ENCODE data around the gene TLCD5.

The TLCD5 gene

DNA sequence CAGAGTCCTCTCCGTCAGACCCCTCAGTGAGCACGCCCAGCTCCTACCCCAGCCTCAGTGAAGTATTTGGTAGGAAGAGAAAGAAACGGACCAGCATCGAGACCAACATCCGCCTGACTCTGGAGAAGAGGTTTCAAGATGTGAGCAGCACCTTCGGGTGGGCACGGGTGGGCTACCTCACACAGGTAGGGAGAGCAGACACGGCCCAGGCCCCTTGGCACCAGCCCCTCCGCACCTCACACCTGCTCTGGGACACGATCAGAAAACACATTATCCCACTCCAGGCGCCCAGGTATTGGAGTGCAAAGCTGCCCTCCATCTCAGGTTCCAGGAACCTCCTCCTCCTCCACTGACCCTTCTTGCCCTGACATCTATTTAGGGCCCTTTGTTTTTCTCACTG lies 17.6 kb upstream of the TLCD5 start:
- H3K79me2 ChIP-seq (ENCODE audit: control insufficient read depth, insufficient read depth, low read length, poor library complexity), result no peaks in the 10 kb centered on the region
- no peak overlapping the region for H2BK12ac ChIP-seq (ENCODE audit: low read length)
- no peak overlapping the region for H3K27ac ChIP-seq (ENCODE audit: low read depth, low read length)
- H3K23ac ChIP-seq (ENCODE audit: low read length), result no peak overlapping the region
- no peaks in the 10 kb centered on the region for H3K27me3 ChIP-seq (ENCODE audit: insufficient read depth, low read length)
- H3K4me1 ChIP-seq (ENCODE audit: control insufficient read depth in 1 of 2, insufficient read depth in 2 of 2, low read length in 2 of 2), result peaks cover 8 to 10% of the 10 kb centered on the region in 2 experiments
- H2BK120ac ChIP-seq (ENCODE audit: insufficient read depth, low read length, poor library complexity), result no peak overlapping the region
- H3K18ac ChIP-seq (ENCODE audit: low read length), result no peak overlapping the region
- no peak for DNase-seq
- H2BK5ac ChIP-seq (ENCODE audit: low read depth, low read length, poor library complexity), result no peak overlapping the region
- H4K8ac ChIP-seq (ENCODE audit: low read depth, low read length), result no peak overlapping the region
- peaks cover 7% of the 10 kb centered on the region for H3K79me1 ChIP-seq (ENCODE audit: low read length)
- no peak overlapping the region for H4K12ac ChIP-seq (ENCODE audit: low read depth, low read length)
- no peak overlapping the region for H3K4ac ChIP-seq (ENCODE audit: low read depth, low read length)
- H2AK5ac ChIP-seq (ENCODE audit: low read length), result no peak overlapping the region
- no peak overlapping the region for H4K91ac ChIP-seq (ENCODE audit: low read depth, low read length)
- H3K36me3 ChIP-seq (ENCODE audit: control insufficient read depth in 1 of 2, insufficient read depth in 2 of 2, low read length in 2 of 2), result peaks cover 0 to 2% of the 10 kb centered on the region in 2 experiments
- no peak overlapping the region for H3K9ac ChIP-seq (ENCODE audit: low read length)
- H3K4me2 ChIP-seq (ENCODE audit: low read length), result no peak overlapping the region
- H3K14ac ChIP-seq (ENCODE audit: low read length), result no peak overlapping the region
- no peak overlapping the region for H2AFZ ChIP-seq (ENCODE audit: insufficient read depth, low read length, poor library complexity)
- no peak overlapping the region for H3K4me3 ChIP-seq (ENCODE audit: low read depth, low read length)
- no CpG with 5 or more reads among the region's 11 CpGs for WGBS (ENCODE audit: extremely low coverage, insufficient coverage, insufficient read length)
- H3K9me3 ChIP-seq (ENCODE audit: insufficient read depth, low read depth, low read length), result peaks cover 2% of the 10 kb centered on the region

DNA sequence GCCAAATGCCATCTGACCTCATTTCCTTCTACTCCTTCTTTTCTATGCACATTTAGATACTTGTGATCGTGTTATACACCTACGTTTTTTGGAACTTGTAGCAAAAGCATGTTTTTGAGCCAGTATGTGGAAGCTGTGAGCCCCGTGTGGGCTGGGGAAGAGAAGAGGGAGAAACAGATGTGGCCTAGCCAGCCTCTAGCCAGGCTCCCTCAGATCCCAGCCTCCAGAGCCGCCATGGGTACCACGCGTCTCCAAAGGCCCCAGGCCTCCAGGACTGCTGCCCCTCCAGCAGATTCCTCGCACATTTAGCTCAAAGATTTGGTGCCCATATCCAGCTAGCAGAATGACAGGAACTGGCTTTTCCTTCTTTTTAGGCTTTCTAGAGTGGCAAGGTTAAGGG lies 17.0 kb upstream of the TLCD5 start:
- no peak overlapping the region for H2AK5ac ChIP-seq (ENCODE audit: low read length)

DNA sequence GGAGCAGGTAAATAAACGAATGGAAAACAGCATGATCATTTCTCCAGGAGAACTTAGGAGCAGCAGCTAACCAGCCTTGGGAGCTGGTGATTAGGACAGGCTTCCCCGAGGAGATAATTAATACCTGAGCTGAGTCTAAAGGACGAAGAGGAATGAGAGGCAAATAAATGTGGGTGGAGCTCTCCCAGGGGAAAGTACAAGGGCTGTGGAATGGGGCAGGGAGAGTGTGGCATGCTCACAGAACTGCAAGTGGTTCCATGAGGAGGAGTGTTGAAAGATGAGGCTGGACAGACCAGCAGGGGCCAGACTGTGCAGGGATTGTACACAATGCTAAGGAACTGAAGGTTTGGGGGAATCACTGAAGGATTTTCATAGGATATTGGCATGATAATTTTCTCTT lies 14.2 kb upstream of the TLCD5 start:
- WGBS (ENCODE audit: extremely low coverage, insufficient coverage, insufficient read length), result no CpG with 5 or more reads among the region's 3 CpGs
- H3K4me2 ChIP-seq (ENCODE audit: low read length), result no peak overlapping the region
- H3K14ac ChIP-seq (ENCODE audit: low read length), result no peak overlapping the region
- H4K91ac ChIP-seq (ENCODE audit: low read depth, low read length), result no peak overlapping the region
- H3K4me1 ChIP-seq (ENCODE audit: control insufficient read depth in 1 of 2, insufficient read depth in 2 of 2, low read length in 2 of 2), result no peaks in the 10 kb centered on the region
- H3K23ac ChIP-seq (ENCODE audit: low read length), result no peak overlapping the region
- no peak overlapping the region for H3K4ac ChIP-seq (ENCODE audit: low read depth, low read length)
- no peaks in the 10 kb centered on the region for H3K79me1 ChIP-seq (ENCODE audit: low read length)
- H2AK5ac ChIP-seq (ENCODE audit: low read length), result no peak overlapping the region
- H4K8ac ChIP-seq (ENCODE audit: low read depth, low read length), result no peak overlapping the region
- H2BK12ac ChIP-seq (ENCODE audit: low read length), result no peak overlapping the region
- peaks cover 0 to 2% of the 10 kb centered on the region in 2 experiments for H3K36me3 ChIP-seq (ENCODE audit: control insufficient read depth in 1 of 2, insufficient read depth in 2 of 2, low read length in 2 of 2)
- no peak overlapping the region for H4K12ac ChIP-seq (ENCODE audit: low read depth, low read length)
- H2BK120ac ChIP-seq (ENCODE audit: insufficient read depth, low read length, poor library complexity), result no peak overlapping the region
- DNase-seq, result no peak
- H2AFZ ChIP-seq (ENCODE audit: insufficient read depth, low read length, poor library complexity), result no peak overlapping the region
- no peaks in the 10 kb centered on the region for H3K27me3 ChIP-seq (ENCODE audit: insufficient read depth, low read length)
- H3K4me3 ChIP-seq (ENCODE audit: low read depth, low read length), result no peak overlapping the region
- H2BK5ac ChIP-seq (ENCODE audit: low read depth, low read length, poor library complexity), result no peak overlapping the region
- no peak overlapping the region for H3K9ac ChIP-seq (ENCODE audit: low read length)
- H3K18ac ChIP-seq (ENCODE audit: low read length), result no peak overlapping the region
- no peak overlapping the region for H3K27ac ChIP-seq (ENCODE audit: low read depth, low read length)
- H3K9me3 ChIP-seq (ENCODE audit: insufficient read depth, low read depth, low read length), result no peaks in the 10 kb centered on the region
- no peaks in the 10 kb centered on the region for H3K79me2 ChIP-seq (ENCODE audit: control insufficient read depth, insufficient read depth, low read length, poor library complexity)

More for the DNA sequence above, 17.0 kb upstream of the TLCD5 start:
- Histone ChIP-seq H3K23ac (ENCODE audit: low read length) (no peak overlapping the region), H4K91ac (ENCODE audit: low read depth, low read length) (no peak overlapping the region), H2BK120ac (ENCODE audit: insufficient read depth, low read length, poor library complexity) (no peak overlapping the region), H3K14ac (ENCODE audit: low read length) (no peak overlapping the region), H2BK12ac (ENCODE audit: low read length) (no peak overlapping the region), H3K4me3 (ENCODE audit: low read depth, low read length) (no peak overlapping the region), H3K18ac (ENCODE audit: low read length) (no peak overlapping the region), H3K4ac (ENCODE audit: low read depth, low read length) (no peak overlapping the region), H3K79me1 (ENCODE audit: low read length) (peaks cover 7% of the 10 kb centered on the region), H2AFZ (ENCODE audit: insufficient read depth, low read length, poor library complexity) (no peak overlapping the region), H3K9me3 (ENCODE audit: insufficient read depth, low read depth, low read length) (peaks cover 2% of the 10 kb centered on the region), H4K12ac (ENCODE audit: low read depth, low read length) (no peak overlapping the region), H3K27ac (ENCODE audit: low read depth, low read length) (no peak overlapping the region), H3K79me2 (ENCODE audit: control insufficient read depth, insufficient read depth, low read length, poor library complexity) (no peaks in the 10 kb centered on the region), H3K36me3 (ENCODE audit: control insufficient read depth in 1 of 2, insufficient read depth in 2 of 2, low read length in 2 of 2) (peaks cover 0 to 2% of the 10 kb centered on the region in 2 experiments), H3K9ac (ENCODE audit: low read length) (no peak overlapping the region), H3K4me1 (ENCODE audit: control insufficient read depth in 1 of 2, insufficient read depth in 2 of 2, low read length in 2 of 2) (peaks cover 4 to 6% of the 10 kb centered on the region in 2 experiments), H2BK5ac (ENCODE audit: low read depth, low read length, poor library complexity) (no peak overlapping the region), H3K27me3 (ENCODE audit: insufficient read depth, low read length) (no peaks in the 10 kb centered on the region), H3K4me2 (ENCODE audit: low read length) (no peak overlapping the region), H4K8ac (ENCODE audit: low read depth, low read length) (no peak overlapping the region)
- no CpG with 5 or more reads among the region's 7 CpGs for WGBS (ENCODE audit: extremely low coverage, insufficient coverage, insufficient read length)
- no peak for DNase-seq

DNA sequence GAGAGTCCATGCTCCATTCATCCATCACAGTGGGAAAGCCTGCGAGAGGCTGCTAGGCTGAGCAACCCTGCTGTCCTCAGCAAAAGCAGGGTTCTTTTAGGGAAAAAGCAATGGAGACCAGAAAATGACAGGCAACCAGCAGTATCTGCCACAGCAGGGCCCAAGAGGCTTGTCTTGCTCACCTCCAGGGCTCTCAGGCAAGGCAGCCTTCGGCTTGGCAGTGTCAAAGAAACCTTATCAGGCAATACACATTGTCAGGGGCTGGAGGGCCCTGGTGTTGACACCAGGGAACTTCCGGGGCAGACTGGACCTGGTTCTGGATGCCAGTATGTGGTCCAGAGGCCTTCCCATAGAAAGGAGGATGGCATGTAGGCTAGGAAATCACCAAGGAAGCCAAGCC lies 10.2 kb upstream of the TLCD5 start:
- Histone ChIP-seq H2AK5ac (ENCODE audit: low read length) (no peak overlapping the region), H3K9me3 (ENCODE audit: insufficient read depth, low read depth, low read length) (no peaks in the 10 kb centered on the region), H2BK120ac (ENCODE audit: insufficient read depth, low read length, poor library complexity) (no peak overlapping the region), H2BK5ac (ENCODE audit: low read depth, low read length, poor library complexity) (no peak overlapping the region), H2AFZ (ENCODE audit: insufficient read depth, low read length, poor library complexity) (no peak overlapping the region), H3K27ac (ENCODE audit: low read depth, low read length) (no peak overlapping the region), H3K79me1 (ENCODE audit: low read length) (no peaks in the 10 kb centered on the region), H3K27me3 (ENCODE audit: insufficient read depth, low read length) (no peaks in the 10 kb centered on the region), H3K36me3 (ENCODE audit: control insufficient read depth in 1 of 2, insufficient read depth in 2 of 2, low read length in 2 of 2) (no peaks in the 10 kb centered on the region), H3K18ac (ENCODE audit: low read length) (no peak overlapping the region), H3K23ac (ENCODE audit: low read length) (no peak overlapping the region), H3K4me2 (ENCODE audit: low read length) (no peak overlapping the region), H3K4me3 (ENCODE audit: low read depth, low read length) (no peak overlapping the region), H3K79me2 (ENCODE audit: control insufficient read depth, insufficient read depth, low read length, poor library complexity) (no peaks in the 10 kb centered on the region), H4K12ac (ENCODE audit: low read depth, low read length) (no peak overlapping the region), H4K8ac (ENCODE audit: low read depth, low read length) (no peak overlapping the region), H2BK12ac (ENCODE audit: low read length) (no peak overlapping the region), H4K91ac (ENCODE audit: low read depth, low read length) (no peak overlapping the region), H3K4me1 (ENCODE audit: control insufficient read depth in 1 of 2, insufficient read depth in 2 of 2, low read length in 2 of 2) (peaks cover 3 to 7% of the 10 kb centered on the region in 2 experiments), H3K4ac (ENCODE audit: low read depth, low read length) (no peak overlapping the region), H3K9ac (ENCODE audit: low read length) (no peak overlapping the region), H3K14ac (ENCODE audit: low read length) (no peak overlapping the region)
- no CpG with 5 or more reads among the region's 3 CpGs for WGBS (ENCODE audit: extremely low coverage, insufficient coverage, insufficient read length)
- no peak for DNase-seq

All from trophoblast cell (in vitro differentiated cells and primary cell).